Neural crest cell (in vitro differentiated cells): ENCODE measurements around the gene C11orf98. TPM values are rescaled to one million over a fixed set of nuclear protein-coding genes. Genes with fewer than 3 reads are reported as not detected.
A peak's percentile ranks its signal among the peaks of the same experiment; 100 is the strongest.
"Not testable (repeated sequence)": the region's sequence is repeated elsewhere in the genome, so short reads cannot be mapped to it uniquely, and the experiment has no call there.

Experiments used
- DNase-seq: peaks from one replicate; pipeline ENCODE4 v3.0.0; 2021; ENCODE audit warnings: low read depth, mixed read lengths, low spot score
- H3K27ac Mint-ChIP-seq: one replicate; pipeline ENCODE4 v1.8.0; 2021; ENCODE audit warnings: mild to moderate bottlenecking, mixed read lengths; ENCODE audit not compliant: unreplicated experiment
- H3K27me3 Mint-ChIP-seq: 2 replicates; pipeline ENCODE4 v1.8.0; 2021; ENCODE audit warnings: low read depth, mild to moderate bottlenecking, mixed read lengths
- H3K36me3 Mint-ChIP-seq: 2 replicates; pipeline ENCODE4 v1.8.0; 2021; ENCODE audit warnings: low read depth, mild to moderate bottlenecking, mixed read lengths
- H3K4me1 Mint-ChIP-seq: 2 replicates; pipeline ENCODE4 v1.8.0; 2021; ENCODE audit warnings: mixed read lengths
- H3K4me3 Mint-ChIP-seq: one replicate; pipeline ENCODE4 v1.8.0; 2021; ENCODE audit warnings: mild to moderate bottlenecking, mixed read lengths
- H3K9me3 Mint-ChIP-seq: 2 replicates; pipeline ENCODE4 v1.8.0; 2021; ENCODE audit warnings: mixed read lengths
- CTCF ChIP-seq: fragments of 200-600 bp; sonication (generic); conservative IDR thresholded peaks from 2 replicates; pipeline ENCODE4 v1.5.0; 2021; ENCODE audit warnings: antibody characterized with exemption, mild to moderate bottlenecking
- total RNA-seq: library from RNA; stranded (reverse); gene quantifications from 2 replicates; pipeline ENCODE4 v1.2.1, GENCODE V29; 2021

The C11orf98 gene
- total RNA-seq, 1 donor from 2014 or later: 97.4 TPM

GRCh38 chr11:62652161-62653006 is 12.6 kb downstream of the C11orf98 start:
- peaks cover 14% of the 10 kb centered on the region for H3K4me1 Mint-ChIP-seq
- no peaks in the 10 kb centered on the region for H3K9me3 Mint-ChIP-seq
- no peak for TF ChIP-seq CTCF
- H3K27me3 Mint-ChIP-seq: no peaks in the 10 kb centered on the region
- DNase-seq: no peak
- no peaks in the 10 kb centered on the region for H3K36me3 Mint-ChIP-seq
- peak overlapping the region; percentile 96 for H3K4me3 Mint-ChIP-seq
- H3K27ac Mint-ChIP-seq: peak overlapping the region; percentile 92

- not testable (repeated sequence) for DNase-seq, H3K9me3 Mint-ChIP-seq, H3K27ac Mint-ChIP-seq, H3K4me3 Mint-ChIP-seq, H3K27me3 Mint-ChIP-seq, H3K36me3 Mint-ChIP-seq
- H3K4me1 Mint-ChIP-seq: peaks cover 27% of the 10 kb centered on the region
These were observed 14.7 kb downstream of the C11orf98 start for GRCh38 chr11:62650283-62650682.

- Mint-ChIP-seq H3K27me3 (peaks cover 3% of the 10 kb centered on the region), H3K36me3 (peaks cover 2% of the 10 kb centered on the region), H3K27ac (no peak overlapping the region), H3K4me1 (peaks cover 32% of the 10 kb centered on the region), H3K4me3 (peak overlapping the region; percentile 51), H3K9me3 (no peaks in the 10 kb centered on the region)
- no peak for TF ChIP-seq CTCF
- no peak for DNase-seq
These were observed 15.5 kb downstream of the C11orf98 start for GRCh38 chr11:62649486-62649885.

GRCh38 chr11:62648967-62649364 is 16.0 kb downstream of the C11orf98 start:
- H3K27me3 Mint-ChIP-seq: peaks cover 3% of the 10 kb centered on the region
- H3K9me3 Mint-ChIP-seq: no peaks in the 10 kb centered on the region
- peak overlapping the region; percentile 51 for H3K4me3 Mint-ChIP-seq
- no peak overlapping the region for H3K27ac Mint-ChIP-seq
- no peak for DNase-seq
- TF ChIP-seq CTCF: no peak
- peaks cover 2% of the 10 kb centered on the region for H3K36me3 Mint-ChIP-seq
- H3K4me1 Mint-ChIP-seq: peaks cover 32% of the 10 kb centered on the region

- Mint-ChIP-seq H3K27ac (no peak overlapping the region), H3K9me3 (no peaks in the 10 kb centered on the region)
These were observed 16.6 kb downstream of the C11orf98 start for GRCh38 chr11:62648185-62648966.

More at GRCh38 chr11:62648185-62648966, 16.6 kb downstream of the C11orf98 start:
- DNase-seq: no peak
- TF ChIP-seq CTCF: no peak
- Mint-ChIP-seq H3K36me3 (peaks cover 2% of the 10 kb centered on the region), H3K4me3 (no peak overlapping the region), H3K4me1 (peaks cover 28% of the 10 kb centered on the region), H3K27me3 (peaks cover 3% of the 10 kb centered on the region)
